Parathyroid adenoma (tissue), 2 donors: ENCODE results near the gene RPL3.

Experiments
- H2AFZ ChIP-seq: fragments of 300-600 bp; sonication (generic); one replicate; pipeline ENCODE4 v1.7.0; 2017; ENCODE audit warnings: antibody characterized with exemption, mild to moderate bottlenecking
- H3K27ac ChIP-seq: fragments of 300-600 bp; sonication (generic); one replicate; pipeline ENCODE4 v1.7.0; 2017
- H3K27me3 ChIP-seq: fragments of 300-600 bp; sonication (generic); one replicate; pipeline ENCODE4 v1.7.0; 2017; ENCODE audit warnings: low read length; ENCODE audit not compliant: control insufficient read depth, insufficient read depth
- H3K36me3 ChIP-seq: fragments of 300-600 bp; sonication (generic); one replicate; pipeline ENCODE4 v1.7.0; 2017; ENCODE audit warnings: low read length; ENCODE audit not compliant: control insufficient read depth, insufficient read depth
- H3K4me1 ChIP-seq: fragments of 300-600 bp; sonication (generic); one replicate; pipeline ENCODE4 v1.7.0; 2017; ENCODE audit warnings: control low read depth
- H3K4me2 ChIP-seq: fragments of 300-600 bp; sonication (generic); one replicate; pipeline ENCODE4 v1.7.0; 2017; ENCODE audit warnings: low read length
- H3K4me3 ChIP-seq: fragments of 300-600 bp; sonication (generic); one replicate; pipeline ENCODE4 v1.7.0; 2017; ENCODE audit warnings: low read depth, low read length
- H3K79me2 ChIP-seq: fragments of 300-600 bp; sonication (generic); one replicate; pipeline ENCODE4 v1.7.0; 2017; ENCODE audit warnings: control low read depth
- H3K9ac ChIP-seq: fragments of 300-600 bp; sonication (generic); one replicate; pipeline ENCODE4 v1.7.0; 2017; ENCODE audit warnings: mild to moderate bottlenecking
- H3K9me3 ChIP-seq: fragments of 300-600 bp; sonication (generic); one replicate; pipeline ENCODE4 v1.7.0; 2017; ENCODE audit warnings: low read length; ENCODE audit not compliant: control insufficient read depth
- CTCF ChIP-seq: fragments of 300-600 bp; sonication (generic); IDR thresholded peaks from one replicate; pipeline ENCODE4 v1.7.0; 2017; ENCODE audit warnings: antibody characterized with exemption, mild to moderate bottlenecking
- donor health status: primary hyperparathyroidism.

The RPL3 gene

GRCh38 chr22:39283322-39284141 is 35.9 kb downstream of the RPL3 start:
- Histone ChIP-seq H3K4me3 (no peak overlapping the region), H2AFZ (peak overlapping the region; percentile 78), H3K27me3 (no peaks in the 10 kb centered on the region), H3K27ac (peak overlapping the region; percentile 96), H3K79me2 (no peaks in the 10 kb centered on the region), H3K4me2 (peak overlapping the region; percentile 7), H3K4me1 (peaks cover 15% of the 10 kb centered on the region), H3K36me3 (no peaks in the 10 kb centered on the region), H3K9ac (peak overlapping the region; percentile 19), H3K9me3 (no peaks in the 10 kb centered on the region)
- no peak for TF ChIP-seq CTCF

- Histone ChIP-seq H3K4me2 (peak overlapping the region; percentile 7), H3K4me3 (no peak overlapping the region), H3K4me1 (peaks cover 15% of the 10 kb centered on the region), H2AFZ (peak overlapping the region; percentile 78), H3K9ac (peak overlapping the region; percentile 19), H3K9me3 (no peaks in the 10 kb centered on the region), H3K27me3 (no peaks in the 10 kb centered on the region), H3K27ac (peak overlapping the region; percentile 96), H3K79me2 (no peaks in the 10 kb centered on the region), H3K36me3 (no peaks in the 10 kb centered on the region)
- TF ChIP-seq CTCF: no peak
Measured at GRCh38 chr22:39282645-39283321, 36.6 kb downstream of the RPL3 start.

- no peak overlapping the region for H3K4me2 ChIP-seq
- H3K4me3 ChIP-seq: no peak overlapping the region
- no peak overlapping the region for H3K9ac ChIP-seq
- H3K79me2 ChIP-seq: no peaks in the 10 kb centered on the region
- no peaks in the 10 kb centered on the region for H3K9me3 ChIP-seq
- no peak for TF ChIP-seq CTCF
- H2AFZ ChIP-seq: no peak overlapping the region
- no peak overlapping the region for H3K27ac ChIP-seq
- peaks cover 10% of the 10 kb centered on the region for H3K4me1 ChIP-seq
- no peaks in the 10 kb centered on the region for H3K27me3 ChIP-seq
- H3K36me3 ChIP-seq: no peaks in the 10 kb centered on the region
Measured at GRCh38 chr22:39281126-39281525, 38.3 kb downstream of the RPL3 start.

- H3K36me3 ChIP-seq: no peaks in the 10 kb centered on the region
- no peaks in the 10 kb centered on the region for H3K9me3 ChIP-seq
- peaks cover 10% of the 10 kb centered on the region for H3K4me1 ChIP-seq
- no peaks in the 10 kb centered on the region for H3K27me3 ChIP-seq
- no peak overlapping the region for H3K9ac ChIP-seq
- H2AFZ ChIP-seq: no peak overlapping the region
- TF ChIP-seq CTCF: no peak
- H3K4me3 ChIP-seq: no peak overlapping the region
- no peak overlapping the region for H3K4me2 ChIP-seq
- no peak overlapping the region for H3K27ac ChIP-seq
- H3K79me2 ChIP-seq: no peaks in the 10 kb centered on the region
Measured at GRCh38 chr22:39280250-39280649, 39.2 kb downstream of the RPL3 start.
